HTR-8/SVneo (cell line): ENCODE data around the gene ACTRT2.

Experiments used
- DNase-seq: peaks from one replicate; pipeline ENCODE4 v3.0.0; 2011; ENCODE audit warnings: low spot score, mixed read lengths; ENCODE audit not compliant: insufficient read length
- FAIRE-seq: peaks from 2 replicates; lab custom pipeline; 2011; peaks lifted over from hg19 to GRCh38; lab: Jason Lieb, UNC

ACTRT2 gene

GRCh38 chr1:3029991-3030662 is 8.9 kb downstream of the ACTRT2 start:
- FAIRE-seq, result no peak
- DNase-seq, result no peak

- FAIRE-seq (no peak), DNase-seq (no peak)
Measured at GRCh38 chr1:3030663-3031381, 9.6 kb downstream of the ACTRT2 start.

- no peak for FAIRE-seq
Measured at GRCh38 chr1:3031401-3032221, 10.3 kb downstream of the ACTRT2 start.

GRCh38 chr1:3032371-3033039 is 11.2 kb downstream of the ACTRT2 start:
- FAIRE-seq (no peak), DNase-seq (no peak)

More at GRCh38 chr1:3031401-3032221, 10.3 kb downstream of the ACTRT2 start:
- DNase-seq, result no peak

- FAIRE-seq (no peak), DNase-seq (no peak)
Measured at GRCh38 chr1:3033040-3033789, 11.9 kb downstream of the ACTRT2 start.

GRCh38 chr1:3033790-3034090 is 12.5 kb downstream of the ACTRT2 start:
- DNase-seq, result no peak
- FAIRE-seq, result no peak

- FAIRE-seq (no peak), DNase-seq (no peak)
Measured at GRCh38 chr1:3034162-3034561, 12.9 kb downstream of the ACTRT2 start.

- FAIRE-seq (no peak), DNase-seq (no peak)
Measured at GRCh38 chr1:3034728-3035562, 13.7 kb downstream of the ACTRT2 start.

GRCh38 chr1:3035563-3036446 is 14.5 kb downstream of the ACTRT2 start:
- no peak for FAIRE-seq
- DNase-seq, result no peak

GRCh38 chr1:3036447-3037280 is 15.4 kb downstream of the ACTRT2 start:
- FAIRE-seq (no peak), DNase-seq (no peak)

- no peak for DNase-seq
- no peak for FAIRE-seq
Measured at GRCh38 chr1:3037281-3038040, 16.2 kb downstream of the ACTRT2 start.

GRCh38 chr1:3038113-3038551 is 16.9 kb downstream of the ACTRT2 start:
- DNase-seq (no peak), FAIRE-seq (no peak)

- FAIRE-seq, result no peak
- no peak for DNase-seq
Measured at GRCh38 chr1:3038571-3039181, 17.4 kb downstream of the ACTRT2 start.

- no peak for FAIRE-seq
- DNase-seq, result no peak
Measured at GRCh38 chr1:3040004-3040403, 18.7 kb downstream of the ACTRT2 start.

- no peak for FAIRE-seq
Measured at GRCh38 chr1:3042481-3042880, 21.2 kb downstream of the ACTRT2 start.

GRCh38 chr1:3049164-3049563 is 27.9 kb downstream of the ACTRT2 start:
- FAIRE-seq (no peak), DNase-seq (no peak)

More at GRCh38 chr1:3042481-3042880, 21.2 kb downstream of the ACTRT2 start:
- no peak for DNase-seq
